Spleen (tissue), 7 donors: ENCODE measurements around the gene FOXM1.

Experiments used
- POLR2A ChIP-seq, 3 donors: fragments of 450-650 bp; IDR thresholded peaks; one replicate each; pipeline ENCODE4 v1.5.1; 2017; ENCODE audit warnings: antibody characterized with exemption in 3 of 3, mild to moderate bottlenecking in 1 of 3
- TF ChIP-seq, protein P1 (sequence below), 11 experiments: fragments of 200-600 bp in 7 of 11; fragments of 450-650 bp in 4 of 11; sonication (generic) in 4 of 11; IDR thresholded peaks in 8 of 11; conservative IDR thresholded peaks in 3 of 11; 1 replicate in 7 of 11; 2 replicates in 4 of 11; pipeline versions ENCODE4 v1.4.0 to v1.8.0; 2016 to 2021; ENCODE audit warnings: antibody characterized with exemption in 11 of 11, inconsistent platforms in 4 of 11, mild to moderate bottlenecking in 1 of 11
- donor health status: DM: no; HTN: no; CAD: no; lungs with moderate emphysema.
- donor health status: DM: no; HTN: no; CAD: no.
- donor health status: DM: no; HTN: no; CAD: no.

DNA sequence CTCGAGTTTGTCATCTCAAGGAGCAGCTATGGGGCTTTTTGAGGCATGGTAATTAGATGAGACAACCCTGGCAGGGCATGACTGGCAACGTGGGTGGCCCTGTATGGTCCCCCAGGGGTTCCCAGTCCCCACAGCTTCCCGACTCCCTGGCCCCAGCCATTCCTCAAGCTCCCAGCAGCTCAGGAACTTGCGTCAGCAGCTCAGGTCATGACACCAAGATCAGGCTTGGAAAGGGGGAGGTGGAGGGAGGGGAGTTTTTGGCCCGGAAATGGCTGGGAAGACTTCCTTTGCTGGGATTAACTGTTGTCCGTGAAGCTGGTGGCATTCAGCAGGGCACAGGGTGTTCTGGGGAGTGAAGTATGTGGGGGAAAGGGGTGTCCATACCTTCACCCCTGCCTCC, 31.7 kb downstream of the FOXM1 start:
- TF ChIP-seq, protein P1, sequence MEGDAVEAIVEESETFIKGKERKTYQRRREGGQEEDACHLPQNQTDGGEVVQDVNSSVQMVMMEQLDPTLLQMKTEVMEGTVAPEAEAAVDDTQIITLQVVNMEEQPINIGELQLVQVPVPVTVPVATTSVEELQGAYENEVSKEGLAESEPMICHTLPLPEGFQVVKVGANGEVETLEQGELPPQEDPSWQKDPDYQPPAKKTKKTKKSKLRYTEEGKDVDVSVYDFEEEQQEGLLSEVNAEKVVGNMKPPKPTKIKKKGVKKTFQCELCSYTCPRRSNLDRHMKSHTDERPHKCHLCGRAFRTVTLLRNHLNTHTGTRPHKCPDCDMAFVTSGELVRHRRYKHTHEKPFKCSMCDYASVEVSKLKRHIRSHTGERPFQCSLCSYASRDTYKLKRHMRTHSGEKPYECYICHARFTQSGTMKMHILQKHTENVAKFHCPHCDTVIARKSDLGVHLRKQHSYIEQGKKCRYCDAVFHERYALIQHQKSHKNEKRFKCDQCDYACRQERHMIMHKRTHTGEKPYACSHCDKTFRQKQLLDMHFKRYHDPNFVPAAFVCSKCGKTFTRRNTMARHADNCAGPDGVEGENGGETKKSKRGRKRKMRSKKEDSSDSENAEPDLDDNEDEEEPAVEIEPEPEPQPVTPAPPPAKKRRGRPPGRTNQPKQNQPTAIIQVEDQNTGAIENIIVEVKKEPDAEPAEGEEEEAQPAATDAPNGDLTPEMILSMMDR (IDR thresholded peaks at IDR 0.05 in 8 of 11, conservative IDR thresholded peaks at IDR 0.05 in 3 of 11): no peak
- TF ChIP-seq POLR2A (IDR thresholded peaks at IDR 0.05): no peak
